ENCODE data around the gene URB1.

Gene URB1

GRCh38 chr21:32346951-32347350, 45.9 kb downstream of the URB1 start:
- no peak for DNase-seq (ENCODE audit: low read depth)

GRCh38 chr21:32340863-32341848, 51.7 kb downstream of the URB1 start:
- no peak for DNase-seq (ENCODE audit: low read depth)

DNA sequence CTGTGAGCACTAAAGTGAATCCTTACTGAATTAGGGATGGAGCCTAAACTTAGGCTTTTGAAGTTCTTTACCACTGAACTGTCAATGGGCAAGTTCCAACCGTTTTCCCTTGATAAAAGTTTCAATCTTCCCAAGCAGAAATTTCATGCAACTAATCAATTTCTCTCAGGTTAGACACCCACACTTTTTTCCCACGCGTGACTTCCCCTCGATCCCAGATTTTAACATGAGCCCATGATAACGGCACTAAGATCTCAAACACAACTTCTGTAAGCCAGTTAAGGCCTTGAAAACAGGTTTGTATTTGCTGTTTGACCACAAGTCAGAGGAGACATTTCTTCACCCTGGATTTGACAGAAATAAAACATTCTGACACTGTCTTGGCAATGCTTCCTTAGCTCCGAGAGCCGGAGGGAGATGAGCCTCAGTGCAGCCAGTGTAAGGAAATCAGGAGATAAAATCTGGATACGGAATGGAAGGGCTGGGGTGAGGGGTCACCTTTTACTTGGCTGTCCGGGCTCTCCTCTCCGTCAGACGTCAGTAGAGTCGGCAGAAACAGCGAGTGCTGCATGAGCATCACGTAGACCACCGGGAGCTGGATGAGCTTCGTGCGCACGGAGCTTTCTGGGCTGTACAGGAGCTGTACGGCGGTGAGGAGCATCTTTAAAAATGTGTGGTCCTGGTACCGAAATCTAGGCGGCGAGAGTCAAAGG, 54.4 kb downstream of the URB1 start:
- no peak for DNase-seq (ENCODE audit: low read depth)

GRCh38 chr21:32337206-32337605, 55.6 kb downstream of the URB1 start:
- DNase-seq (ENCODE audit: low read depth) = no peak

GRCh38 chr21:32336711-32337110, 56.1 kb downstream of the URB1 start:
- no peak for DNase-seq (ENCODE audit: low read depth)

DNA sequence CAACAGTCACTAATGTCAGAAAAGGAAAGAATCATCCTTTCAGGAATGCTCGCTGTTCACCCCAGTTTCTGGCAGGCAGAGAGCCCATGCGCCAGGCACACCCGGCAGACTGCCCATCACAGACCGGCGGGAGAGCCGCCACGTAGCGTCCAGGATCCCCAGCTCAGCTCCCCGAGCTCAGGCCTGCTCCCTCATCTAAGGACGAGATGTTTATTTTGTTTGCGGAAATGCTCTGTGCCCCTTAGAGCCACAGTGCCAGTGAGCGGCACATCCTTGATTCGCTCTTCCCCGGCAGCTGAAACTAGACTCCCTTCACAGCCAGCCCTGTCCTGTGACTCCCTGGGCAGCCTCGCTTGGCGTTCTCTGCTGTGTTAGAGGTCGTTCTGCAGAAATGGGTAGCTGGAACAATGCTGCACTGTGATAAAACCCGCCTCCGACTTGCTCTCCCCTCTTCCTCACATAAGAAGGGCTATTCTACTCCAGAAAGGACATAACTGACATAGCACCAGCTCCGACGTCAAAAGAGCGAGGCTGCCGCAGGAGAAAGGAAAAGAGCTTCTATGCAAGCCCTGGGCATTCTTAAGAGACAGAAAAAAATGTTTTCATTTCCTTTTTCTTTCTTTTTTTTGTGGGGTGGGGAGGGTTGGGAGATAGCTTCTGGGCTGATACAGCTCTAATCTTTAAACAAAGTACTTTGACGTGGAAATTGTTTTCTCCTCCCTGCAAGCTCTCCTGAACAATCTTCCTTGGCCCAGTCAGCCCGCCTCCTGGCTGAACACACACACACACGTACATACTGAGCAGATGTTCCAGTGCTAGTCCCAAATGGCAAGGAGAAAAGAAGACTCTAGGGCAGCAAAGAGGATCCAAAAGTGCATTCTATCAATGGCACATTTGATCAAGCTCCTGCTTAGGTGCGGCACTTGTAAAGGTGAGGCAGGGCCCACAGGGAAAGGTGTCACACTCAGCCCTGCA, 56.9 kb downstream of the URB1 start:
- DNase-seq (ENCODE audit: low read depth) = no peak

- no peak for DNase-seq (ENCODE audit: low read depth)
Observed at GRCh38 chr21:32334980-32335531, 57.8 kb downstream of the URB1 start.

DNA sequence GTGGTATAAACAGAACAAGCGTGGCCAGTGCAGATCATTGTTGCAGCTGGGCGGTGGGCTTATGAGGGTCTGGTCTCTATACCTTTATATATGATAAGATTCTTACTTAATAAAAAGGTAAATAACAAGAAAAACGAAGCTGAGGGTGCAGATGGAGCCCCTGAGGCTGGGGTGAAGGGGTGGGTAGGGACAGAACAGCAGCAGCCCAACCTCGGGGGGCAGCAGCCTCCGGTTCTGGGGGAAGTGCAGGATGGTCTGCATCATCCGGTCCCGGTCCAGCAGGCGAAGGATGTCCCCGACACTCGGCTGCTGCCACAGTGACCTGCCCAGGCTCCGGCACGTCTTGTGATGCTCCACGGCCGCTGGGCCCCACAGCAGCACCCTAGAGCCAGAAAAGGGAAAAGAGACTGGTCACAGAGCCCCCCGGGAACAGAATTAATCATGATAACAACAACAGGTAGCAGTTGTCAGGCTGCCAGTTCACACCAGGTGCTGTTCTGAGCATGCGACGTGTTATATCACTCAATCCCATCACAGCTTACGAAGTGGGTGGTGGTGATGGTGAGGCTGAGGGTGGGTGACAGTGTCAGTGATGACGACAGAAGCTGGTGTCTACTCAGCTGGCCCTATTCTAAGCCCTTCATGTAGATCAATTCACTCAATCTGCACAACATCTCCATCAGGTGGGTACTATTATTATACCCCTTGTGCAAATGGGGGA, 58.7 kb downstream of the URB1 start:
- DNase-seq (ENCODE audit: low read depth) = no peak

DNA sequence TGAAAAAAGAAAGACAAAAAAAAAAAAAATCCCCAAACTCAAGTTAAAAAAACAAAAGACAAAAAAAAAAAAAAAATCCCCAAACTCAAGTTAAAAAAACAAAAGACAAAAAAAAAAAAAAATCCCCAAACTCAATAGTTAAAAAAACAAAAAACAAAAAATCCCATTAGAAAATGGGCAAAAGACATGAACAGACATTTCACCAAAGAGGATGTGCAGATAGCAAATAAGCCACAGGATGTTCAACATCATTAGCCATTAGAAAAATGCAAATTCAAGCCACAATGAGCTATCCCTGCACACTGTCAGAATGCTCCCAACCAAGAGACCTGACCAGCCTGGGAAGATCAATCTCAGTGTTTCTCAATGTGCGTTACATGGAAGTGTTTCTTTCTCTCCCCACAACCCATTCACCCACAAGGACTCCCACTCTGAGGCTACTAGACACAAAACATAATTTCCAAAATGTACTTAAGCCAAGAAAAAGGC, 60.3 kb downstream of the URB1 start:
- no peak for DNase-seq (ENCODE audit: low read depth)

DNA sequence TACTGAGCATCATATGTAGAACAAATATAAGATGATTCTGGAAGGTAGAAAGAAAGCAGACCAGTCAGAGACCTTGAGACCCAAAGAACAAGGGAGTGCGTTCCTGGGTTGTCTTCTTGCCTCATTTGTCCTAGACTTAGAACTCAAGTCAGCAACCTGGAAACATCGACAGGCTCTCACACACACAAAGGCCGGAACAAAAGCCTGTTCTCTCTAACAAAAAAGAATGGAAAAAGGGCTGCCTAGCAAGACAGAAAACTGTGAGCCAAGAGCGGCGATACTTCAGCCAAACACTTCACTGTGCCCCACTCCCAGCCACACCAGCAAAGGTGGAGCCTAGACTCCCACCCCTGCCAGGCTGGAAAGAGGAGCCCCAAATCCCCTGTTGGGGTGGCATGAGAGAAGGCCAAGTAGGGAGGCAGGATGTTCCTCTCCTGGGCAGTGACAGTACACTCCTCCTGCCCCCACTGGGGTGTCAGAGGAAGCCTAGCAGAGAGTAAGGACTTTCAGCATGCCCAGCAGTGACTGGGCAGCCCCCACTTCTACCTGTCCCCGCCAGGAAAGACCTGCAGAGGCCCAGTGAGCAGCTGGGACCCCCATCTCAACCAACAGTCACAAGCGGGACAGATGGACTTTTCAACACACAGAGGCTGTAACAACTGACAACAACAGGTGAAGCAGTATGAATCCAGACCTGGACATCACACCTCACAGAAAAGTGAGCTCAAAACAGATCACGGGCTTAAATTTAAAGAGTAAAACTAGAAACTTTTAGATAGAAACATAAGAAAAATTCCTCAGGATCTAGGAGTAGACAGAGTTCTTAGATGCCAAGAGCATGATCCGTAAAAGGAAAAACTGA, 61.1 kb downstream of the URB1 start:
- no peak for DNase-seq (ENCODE audit: low read depth)

DNA sequence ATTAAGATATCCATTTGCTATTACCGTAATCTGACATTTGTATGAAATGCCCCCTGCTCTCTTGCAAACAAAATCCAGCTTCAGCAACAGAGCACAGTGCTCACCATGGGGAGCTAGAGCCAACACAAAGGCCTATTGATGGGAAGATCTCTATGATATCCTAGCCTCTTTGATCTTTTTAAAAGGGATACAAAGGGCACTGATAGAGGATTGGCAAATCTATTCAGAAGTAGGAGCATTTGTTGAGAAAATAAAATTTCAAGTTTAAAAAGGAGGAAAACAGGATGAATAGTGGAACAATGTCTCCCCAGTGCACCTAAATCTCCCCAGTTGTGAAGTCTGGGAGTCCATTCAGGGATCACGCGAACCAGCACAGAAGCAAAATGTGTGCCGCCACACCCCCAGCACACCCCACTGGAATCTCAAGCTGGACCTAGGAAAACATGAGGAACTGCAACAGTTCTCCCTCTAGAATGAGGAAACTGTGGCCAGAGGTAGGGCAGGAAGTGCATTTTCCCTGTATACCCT, 62.0 kb downstream of the URB1 start:
- no peak for DNase-seq (ENCODE audit: low read depth)

DNA sequence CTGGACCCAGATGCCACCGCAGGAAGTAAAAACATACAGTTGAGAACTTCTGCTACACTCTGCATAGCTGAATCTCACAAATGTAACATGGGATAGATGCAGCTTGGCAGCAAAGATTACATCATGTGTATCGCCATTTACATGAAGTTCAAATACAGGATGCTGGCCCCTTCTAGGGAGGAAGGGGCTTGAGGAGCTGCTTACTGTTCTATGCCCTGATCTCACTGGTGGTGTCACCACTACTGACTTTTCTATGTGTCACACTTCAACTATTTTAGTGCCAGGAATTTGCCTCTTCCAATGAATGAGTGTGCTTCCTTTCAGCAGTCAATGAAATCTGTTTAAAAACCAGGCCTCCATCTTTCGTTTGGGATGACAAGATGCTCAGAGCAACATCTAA, 63.0 kb downstream of the URB1 start:
- no peak for DNase-seq (ENCODE audit: low read depth)

DNA sequence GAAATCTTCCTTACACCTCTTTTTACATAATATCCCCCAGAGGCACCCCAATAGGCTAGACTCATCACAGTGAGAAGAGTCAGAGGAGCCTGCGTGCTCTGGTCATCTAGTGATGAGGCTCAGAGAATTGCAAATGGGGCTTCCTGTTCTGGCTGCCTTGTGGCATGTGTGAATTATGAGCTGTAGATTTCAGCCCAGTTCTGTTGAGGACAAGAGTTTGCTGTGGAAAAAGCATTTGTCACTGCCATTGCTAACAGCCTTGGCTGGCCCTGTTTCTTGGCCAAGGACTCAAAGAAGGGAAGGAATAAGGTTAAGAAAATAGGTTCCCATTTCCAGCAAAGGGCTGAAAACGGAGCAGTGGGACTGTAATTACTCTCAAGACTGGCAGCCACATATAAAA, 63.5 kb downstream of the URB1 start:
- no peak for DNase-seq (ENCODE audit: low read depth)

GRCh38 chr21:32328595-32328994, 64.2 kb downstream of the URB1 start:
- DNase-seq (ENCODE audit: low read depth) = no peak

GRCh38 chr21:32325706-32326105, 67.1 kb downstream of the URB1 start:
- no peak for DNase-seq (ENCODE audit: low read depth)

DNA sequence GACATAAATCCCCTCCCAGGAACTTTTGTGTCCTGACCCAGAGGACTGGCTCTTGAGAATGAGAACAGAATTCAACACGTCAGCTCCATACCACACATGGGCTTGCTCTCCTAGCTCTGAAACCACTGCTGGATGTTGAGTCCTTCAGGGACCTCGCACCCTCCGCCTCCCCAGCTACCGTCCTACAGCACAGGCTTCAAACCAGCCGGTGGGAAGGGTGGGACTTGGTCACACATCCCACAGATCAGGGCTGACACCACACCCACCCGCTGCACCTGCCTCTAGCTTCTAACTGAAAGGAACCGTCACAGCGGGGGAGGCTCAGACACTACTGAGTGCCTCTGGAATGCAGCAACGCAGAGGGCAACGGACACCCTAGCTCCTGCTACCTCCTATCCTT, 70.1 kb downstream of the URB1 start:
- no peak for DNase-seq (ENCODE audit: low read depth)

DNA sequence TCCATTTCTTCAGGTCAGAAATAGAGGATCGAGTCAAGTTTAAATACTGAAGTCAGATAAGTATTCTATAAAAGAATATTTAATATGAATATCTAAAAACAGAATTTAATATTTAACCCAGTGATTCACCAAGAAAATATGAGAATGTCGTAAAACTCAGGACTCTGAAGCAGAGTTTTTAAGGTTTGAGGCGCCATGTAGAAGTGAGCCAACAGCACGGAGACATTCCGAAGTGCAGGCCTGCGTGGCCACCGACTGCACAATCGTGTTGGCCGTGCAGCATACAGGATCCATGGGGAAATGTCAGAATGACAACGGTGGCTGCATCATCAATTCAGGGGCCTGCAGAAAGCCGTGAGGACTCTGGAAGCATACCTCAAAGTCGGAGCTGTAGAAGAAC, 70.7 kb downstream of the URB1 start:
- no peak for DNase-seq (ENCODE audit: low read depth)

DNA sequence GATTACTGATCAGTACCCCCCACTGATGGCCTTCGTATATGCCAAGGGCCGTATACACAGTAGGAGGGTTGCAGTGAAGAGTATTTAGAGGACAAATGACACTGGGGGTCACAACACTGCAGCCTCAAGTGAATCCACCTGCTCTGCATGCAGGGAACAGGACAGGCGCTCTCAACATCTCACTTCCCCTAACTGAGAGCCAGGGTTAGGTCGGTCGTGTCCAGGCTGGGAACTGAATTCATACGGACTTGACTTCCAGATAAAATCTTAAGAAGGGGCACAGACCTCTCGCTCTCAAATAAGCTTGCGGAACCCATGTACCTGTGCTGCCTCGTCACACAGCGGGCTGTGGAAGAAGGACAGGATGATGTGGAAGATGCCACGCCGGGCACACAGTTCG, 71.3 kb downstream of the URB1 start:
- no peak for DNase-seq (ENCODE audit: low read depth)

DNA sequence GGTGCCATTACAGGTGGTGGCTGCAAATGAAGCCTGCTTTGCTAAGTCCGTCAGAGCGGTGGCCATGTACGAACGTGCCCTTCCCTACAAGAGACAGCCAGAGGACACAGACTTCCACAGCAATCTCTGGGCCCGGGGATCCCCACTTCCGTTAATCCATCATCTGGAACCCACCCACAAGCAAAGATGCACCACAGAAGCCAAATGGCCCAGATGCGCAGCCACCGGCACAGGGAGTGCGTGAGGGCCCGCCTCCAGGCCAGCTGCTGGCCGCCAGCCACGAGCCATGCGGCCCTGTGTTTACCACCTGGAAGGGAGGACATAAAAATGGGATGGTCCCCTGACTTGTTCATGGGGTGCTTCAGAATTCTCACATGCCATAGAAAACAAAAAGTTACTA, 72.1 kb downstream of the URB1 start:
- no peak for DNase-seq (ENCODE audit: low read depth)

- no peak for DNase-seq (ENCODE audit: low read depth)
Observed at GRCh38 chr21:32320059-32320458, 72.8 kb downstream of the URB1 start.

Data from stimulated activated CD8-positive, alpha-beta memory T cell treated with anti-CD3 and anti-CD28 coated beads, Interleukin-4, amount 100 ng/mL, for 24 hours (primary cell).